Body of pancreas (tissue), 4 donors: ENCODE results near the gene STRADA. TPM values are rescaled to one million over a fixed set of nuclear protein-coding genes. Genes with fewer than 3 reads are reported as not detected.

Source experiments
- ATAC-seq: fragments of 150-250 bp; one replicate; pipeline ENCODE4 v1.9.1; 2016
- DNase-seq, 4 donors: peaks; one replicate each; pipeline ENCODE4 v3.0.0-alpha.2; 2019
- H3K27ac ChIP-seq, 4 donors: fragments of 200-600 bp; sonication (generic); 1 replicate in 3 of 4; 2 replicates in 1 of 4; pipeline versions ENCODE4 v1.5.1 to v1.6.1; 2016 to 2019; ENCODE audit warnings: mild to moderate bottlenecking in 1 of 4, mixed read lengths in 1 of 4, moderate library complexity in 1 of 4
- H3K27me3 ChIP-seq, 2 donors: fragments of 200-600 bp; sonication (generic); one replicate each; pipeline ENCODE4 v1.6.0; 2016; ENCODE audit warnings: mild to moderate bottlenecking in 1 of 2
- H3K36me3 ChIP-seq, 2 donors: fragments of 200-600 bp; sonication (generic); replicated peaks in 1 of 2; 2 replicates each; pipeline ENCODE4 v1.5.1; 2016; ENCODE audit warnings: low read depth in 2 of 2; ENCODE audit not compliant: insufficient read depth in 1 of 2
- H3K4me1 ChIP-seq: fragments of 200-600 bp; sonication (generic); one replicate; pipeline ENCODE4 v1.6.0; 2016
- H3K4me3 ChIP-seq, 2 donors: fragments of 200-600 bp; sonication (generic); 1 replicate in 1 of 2; 2 replicates in 1 of 2; pipeline ENCODE4 v1.5.1; 2016 to 2019
- H3K9me3 ChIP-seq, 3 donors: fragments of 200-600 bp; sonication (generic); 1 replicate in 2 of 3; 2 replicates in 1 of 3; pipeline ENCODE4 v1.5.1; 2016
- POLR2A ChIP-seq, 3 donors: fragments of 450-650 bp; IDR thresholded peaks; one replicate each; pipeline ENCODE4 v1.6.1; 2016; ENCODE audit warnings: antibody characterized with exemption in 3 of 3, mild to moderate bottlenecking in 2 of 3
- WGBS, 2 donors: methylation state at CpG; one replicate each; pipeline ENCODE4 v1.1.5; 2017; 5-methylcytosine and 5-hydroxymethylcytosine counted together
- intact Hi-C: fragments of 100-400 bp; cut with DNase I; formaldehyde crosslinking; loops from one replicate; pipeline ENCODE4 v1.15.1; 2023
- total RNA-seq, 2 donors: library from RNA; depleted of rRNA; stranded (reverse); fragments of >200 nt; gene quantifications; one replicate each; pipeline ENCODE4 v1.1.0, GENCODE V29; 2016
- TF ChIP-seq, protein P1 (sequence below), 7 experiments: fragments of 450-650 bp in 4 of 7; fragments of 200-600 bp in 3 of 7; sonication (generic) in 3 of 7; IDR thresholded peaks; one replicate each; pipeline ENCODE4 v1.5.1; 2016 to 2019; ENCODE audit warnings: antibody characterized with exemption in 7 of 7

Gene STRADA
- total RNA-seq, 2 donors from 2014 or later = 25.4 to 26.7 TPM

GRCh38 chr17:63689479-63689878 lies 52.1 kb downstream of the STRADA start:
- ATAC-seq (no peak), DNase-seq (no peak)
- Histone ChIP-seq H3K4me3 (no peak overlapping the region), H3K9me3 (no peaks in the 10 kb centered on the region), H3K27ac (no peak overlapping the region), H3K27me3 (no peaks in the 10 kb centered on the region), H3K36me3 (peaks cover 0 to 32% of the 10 kb centered on the region in 2 donors), H3K4me1 (no peaks in the 10 kb centered on the region)
- WGBS, 2 donors = 93 to 100% methylated on average over 8 to 14 of the region's 14 CpGs
- intact Hi-C loops = no loop called here
- TF ChIP-seq, protein P1, sequence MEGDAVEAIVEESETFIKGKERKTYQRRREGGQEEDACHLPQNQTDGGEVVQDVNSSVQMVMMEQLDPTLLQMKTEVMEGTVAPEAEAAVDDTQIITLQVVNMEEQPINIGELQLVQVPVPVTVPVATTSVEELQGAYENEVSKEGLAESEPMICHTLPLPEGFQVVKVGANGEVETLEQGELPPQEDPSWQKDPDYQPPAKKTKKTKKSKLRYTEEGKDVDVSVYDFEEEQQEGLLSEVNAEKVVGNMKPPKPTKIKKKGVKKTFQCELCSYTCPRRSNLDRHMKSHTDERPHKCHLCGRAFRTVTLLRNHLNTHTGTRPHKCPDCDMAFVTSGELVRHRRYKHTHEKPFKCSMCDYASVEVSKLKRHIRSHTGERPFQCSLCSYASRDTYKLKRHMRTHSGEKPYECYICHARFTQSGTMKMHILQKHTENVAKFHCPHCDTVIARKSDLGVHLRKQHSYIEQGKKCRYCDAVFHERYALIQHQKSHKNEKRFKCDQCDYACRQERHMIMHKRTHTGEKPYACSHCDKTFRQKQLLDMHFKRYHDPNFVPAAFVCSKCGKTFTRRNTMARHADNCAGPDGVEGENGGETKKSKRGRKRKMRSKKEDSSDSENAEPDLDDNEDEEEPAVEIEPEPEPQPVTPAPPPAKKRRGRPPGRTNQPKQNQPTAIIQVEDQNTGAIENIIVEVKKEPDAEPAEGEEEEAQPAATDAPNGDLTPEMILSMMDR (IDR thresholded peaks at IDR 0.05) = no peak
- TF ChIP-seq POLR2A (IDR thresholded peaks at IDR 0.05) = no peak

GRCh38 chr17:63688396-63689020 lies 53.1 kb downstream of the STRADA start:
- no peak for DNase-seq
- Histone ChIP-seq H3K9me3 (no peaks in the 10 kb centered on the region), H3K27ac (no peak overlapping the region), H3K4me1 (no peaks in the 10 kb centered on the region), H3K27me3 (no peaks in the 10 kb centered on the region), H3K4me3 (no peak overlapping the region), H3K36me3 (peaks cover 0 to 30% of the 10 kb centered on the region in 2 donors)
- WGBS, 2 donors = 79 to 85% methylated on average over 11 to 12 of the region's 12 CpGs
- intact Hi-C loops = no loop called here
- TF ChIP-seq POLR2A (IDR thresholded peaks at IDR 0.05) = no peak
- TF ChIP-seq, protein P1 (IDR thresholded peaks at IDR 0.05) = no peak
- no peak for ATAC-seq

GRCh38 chr17:63686138-63686685 lies 55.4 kb downstream of the STRADA start:
- DNase-seq (no peak), ATAC-seq (no peak)
- no peaks in the 10 kb centered on the region for H3K4me1 ChIP-seq
- no peak overlapping the region for H3K4me3 ChIP-seq
- TF ChIP-seq, protein P1 (IDR thresholded peaks at IDR 0.05) = no peak
- no peak for TF ChIP-seq POLR2A (IDR thresholded peaks at IDR 0.05)
- WGBS, 2 donors = 88 to 95% methylated on average over 3 of the region's 3 CpGs
- intact Hi-C loops = no loop called here
- no peaks in the 10 kb centered on the region for H3K27me3 ChIP-seq
- no peak overlapping the region for H3K27ac ChIP-seq
- no peaks in the 10 kb centered on the region for H3K9me3 ChIP-seq
- H3K36me3 ChIP-seq = peaks cover 0 to 33% of the 10 kb centered on the region in 2 donors

GRCh38 chr17:63685578-63685977 lies 56.0 kb downstream of the STRADA start:
- DNase-seq = no peak
- TF ChIP-seq, protein P1 (IDR thresholded peaks at IDR 0.05) = no peak
- TF ChIP-seq POLR2A (IDR thresholded peaks at IDR 0.05) = no peak
- 97 to 98% methylated on average over 3 of the region's 3 CpGs for WGBS, 2 donors
- H3K4me3 ChIP-seq = no peak overlapping the region
- H3K27ac ChIP-seq = no peak overlapping the region
- H3K36me3 ChIP-seq = peaks cover 0 to 28% of the 10 kb centered on the region in 2 donors
- intact Hi-C loops = no loop called here
- H3K9me3 ChIP-seq = no peaks in the 10 kb centered on the region
- H3K27me3 ChIP-seq = no peaks in the 10 kb centered on the region
- no peak for ATAC-seq
- no peaks in the 10 kb centered on the region for H3K4me1 ChIP-seq

DNA sequence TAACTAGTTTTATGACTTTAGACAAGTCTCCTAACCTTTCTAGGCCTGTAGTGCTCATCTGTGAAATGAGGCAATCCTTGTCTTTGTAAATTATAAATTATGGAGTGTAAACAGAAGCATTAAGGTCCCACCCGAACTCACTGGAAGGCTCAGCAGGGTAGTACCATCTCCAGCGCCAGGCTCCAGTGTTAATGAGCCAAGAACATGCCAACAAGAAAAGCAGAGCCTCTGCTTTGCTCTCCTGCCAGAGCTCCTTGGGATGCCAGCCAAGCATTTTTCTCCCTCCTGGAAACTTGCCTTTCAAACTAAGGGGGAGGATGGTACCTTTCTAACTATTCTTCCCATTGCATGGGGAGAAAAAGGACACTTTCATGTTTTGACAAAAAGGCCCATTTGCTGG lies 56.6 kb downstream of the STRADA start:
- DNase-seq = no peak
- Histone ChIP-seq H3K4me1 (no peaks in the 10 kb centered on the region), H3K27me3 (no peaks in the 10 kb centered on the region), H3K36me3 (peaks cover 0 to 24% of the 10 kb centered on the region in 2 donors), H3K4me3 (no peak overlapping the region), H3K9me3 (no peaks in the 10 kb centered on the region), H3K27ac (no peak overlapping the region)
- ATAC-seq = no peak
- TF ChIP-seq, protein P1 (IDR thresholded peaks at IDR 0.05) = no peak
- TF ChIP-seq POLR2A (IDR thresholded peaks at IDR 0.05) = no peak
- WGBS, 2 donors = 34 to 48% methylated on average over 2 of the region's 2 CpGs
- intact Hi-C loops = no loop called here
